Neural cell (in vitro differentiated cells): ENCODE data around the gene TICAM1.
"Not testable (repeated sequence)": the region's sequence is repeated elsewhere in the genome, so short reads cannot be mapped to it uniquely, and the experiment has no call there.

ENCODE experiments used
- EP300 ChIP-seq: fragments of 450-650 bp; conservative IDR thresholded peaks from 2 replicates; pipeline ENCODE4 v1.6.1; 2014; ENCODE audit warnings: antibody characterized with exemption, mild to moderate bottlenecking, moderate library complexity; ENCODE audit not compliant: poor library complexity, severe bottlenecking
- EZH2 ChIP-seq: fragments of 200-600, 300-800 bp; shearing (Covaris generic), sonication (generic); IDR thresholded peaks from 2 replicates; pipeline ENCODE4 v1.6.1; 2014; ENCODE audit warnings: antibody characterized with exemption, low read length, borderline replicate concordance, mild to moderate bottlenecking; ENCODE audit not compliant: insufficient read depth, poor library complexity, severe bottlenecking
- MXI1 ChIP-seq: fragments of 450-650 bp; conservative IDR thresholded peaks from 2 replicates; pipeline ENCODE4 v1.6.1; 2014; ENCODE audit warnings: antibody characterized with exemption, mild to moderate bottlenecking; ENCODE audit not compliant: poor library complexity, severe bottlenecking
- POLR2AphosphoS5 ChIP-seq: IDR thresholded peaks from 2 replicates; pipeline ENCODE4 v1.6.1; 2012
- RAD21 ChIP-seq: fragments of 450-650 bp; conservative IDR thresholded peaks from 2 replicates; pipeline ENCODE4 v1.6.1; 2014; ENCODE audit warnings: antibody characterized with exemption, mild to moderate bottlenecking, moderate library complexity
- TF ChIP-seq, protein P1 (sequence below): IDR thresholded peaks from 2 replicates; pipeline ENCODE4 v1.6.1; 2012; ENCODE audit warnings: borderline replicate concordance
- TF ChIP-seq, protein P2 (sequence below): fragments of 450-650 bp; IDR thresholded peaks from 2 replicates; pipeline ENCODE4 v1.5.1; 2014; ENCODE audit warnings: antibody characterized with exemption, mild to moderate bottlenecking, moderate library complexity; ENCODE audit not compliant: poor library complexity, severe bottlenecking

DNA sequence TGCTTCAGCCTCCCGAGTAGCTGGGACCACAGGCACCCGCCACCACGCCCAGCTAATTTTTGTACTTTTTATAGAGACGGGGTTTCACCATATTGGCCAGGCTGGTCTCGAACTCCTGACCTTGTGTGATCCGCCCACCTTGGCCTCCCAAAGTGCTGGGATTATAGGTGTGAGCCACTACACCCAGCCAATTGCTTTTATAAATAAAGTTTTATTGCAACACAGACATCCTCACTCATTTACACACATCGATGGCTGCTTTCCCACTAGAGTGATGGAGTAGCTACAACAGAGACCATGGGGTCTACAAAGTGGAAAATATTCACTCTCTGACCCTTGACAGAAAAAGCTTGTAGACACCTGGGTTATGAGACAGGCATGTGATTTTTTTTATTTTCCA, 9.2 kb downstream of the TICAM1 start:
- TF ChIP-seq, protein P1, sequence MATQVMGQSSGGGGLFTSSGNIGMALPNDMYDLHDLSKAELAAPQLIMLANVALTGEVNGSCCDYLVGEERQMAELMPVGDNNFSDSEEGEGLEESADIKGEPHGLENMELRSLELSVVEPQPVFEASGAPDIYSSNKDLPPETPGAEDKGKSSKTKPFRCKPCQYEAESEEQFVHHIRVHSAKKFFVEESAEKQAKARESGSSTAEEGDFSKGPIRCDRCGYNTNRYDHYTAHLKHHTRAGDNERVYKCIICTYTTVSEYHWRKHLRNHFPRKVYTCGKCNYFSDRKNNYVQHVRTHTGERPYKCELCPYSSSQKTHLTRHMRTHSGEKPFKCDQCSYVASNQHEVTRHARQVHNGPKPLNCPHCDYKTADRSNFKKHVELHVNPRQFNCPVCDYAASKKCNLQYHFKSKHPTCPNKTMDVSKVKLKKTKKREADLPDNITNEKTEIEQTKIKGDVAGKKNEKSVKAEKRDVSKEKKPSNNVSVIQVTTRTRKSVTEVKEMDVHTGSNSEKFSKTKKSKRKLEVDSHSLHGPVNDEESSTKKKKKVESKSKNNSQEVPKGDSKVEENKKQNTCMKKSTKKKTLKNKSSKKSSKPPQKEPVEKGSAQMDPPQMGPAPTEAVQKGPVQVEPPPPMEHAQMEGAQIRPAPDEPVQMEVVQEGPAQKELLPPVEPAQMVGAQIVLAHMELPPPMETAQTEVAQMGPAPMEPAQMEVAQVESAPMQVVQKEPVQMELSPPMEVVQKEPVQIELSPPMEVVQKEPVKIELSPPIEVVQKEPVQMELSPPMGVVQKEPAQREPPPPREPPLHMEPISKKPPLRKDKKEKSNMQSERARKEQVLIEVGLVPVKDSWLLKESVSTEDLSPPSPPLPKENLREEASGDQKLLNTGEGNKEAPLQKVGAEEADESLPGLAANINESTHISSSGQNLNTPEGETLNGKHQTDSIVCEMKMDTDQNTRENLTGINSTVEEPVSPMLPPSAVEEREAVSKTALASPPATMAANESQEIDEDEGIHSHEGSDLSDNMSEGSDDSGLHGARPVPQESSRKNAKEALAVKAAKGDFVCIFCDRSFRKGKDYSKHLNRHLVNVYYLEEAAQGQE: not testable (repeated sequence)
- TF ChIP-seq, protein P2, sequence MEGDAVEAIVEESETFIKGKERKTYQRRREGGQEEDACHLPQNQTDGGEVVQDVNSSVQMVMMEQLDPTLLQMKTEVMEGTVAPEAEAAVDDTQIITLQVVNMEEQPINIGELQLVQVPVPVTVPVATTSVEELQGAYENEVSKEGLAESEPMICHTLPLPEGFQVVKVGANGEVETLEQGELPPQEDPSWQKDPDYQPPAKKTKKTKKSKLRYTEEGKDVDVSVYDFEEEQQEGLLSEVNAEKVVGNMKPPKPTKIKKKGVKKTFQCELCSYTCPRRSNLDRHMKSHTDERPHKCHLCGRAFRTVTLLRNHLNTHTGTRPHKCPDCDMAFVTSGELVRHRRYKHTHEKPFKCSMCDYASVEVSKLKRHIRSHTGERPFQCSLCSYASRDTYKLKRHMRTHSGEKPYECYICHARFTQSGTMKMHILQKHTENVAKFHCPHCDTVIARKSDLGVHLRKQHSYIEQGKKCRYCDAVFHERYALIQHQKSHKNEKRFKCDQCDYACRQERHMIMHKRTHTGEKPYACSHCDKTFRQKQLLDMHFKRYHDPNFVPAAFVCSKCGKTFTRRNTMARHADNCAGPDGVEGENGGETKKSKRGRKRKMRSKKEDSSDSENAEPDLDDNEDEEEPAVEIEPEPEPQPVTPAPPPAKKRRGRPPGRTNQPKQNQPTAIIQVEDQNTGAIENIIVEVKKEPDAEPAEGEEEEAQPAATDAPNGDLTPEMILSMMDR: not testable (repeated sequence)
- not testable (repeated sequence) for TF ChIP-seq EP300, EZH2, POLR2AphosphoS5, MXI1, RAD21
